Measurements from ENCODE around the gene ANKFY1.
"Not testable (repeated sequence)": the region's sequence is repeated elsewhere in the genome, so short reads cannot be mapped to it uniquely, and the experiment has no call there.

Gene ANKFY1

DNA sequence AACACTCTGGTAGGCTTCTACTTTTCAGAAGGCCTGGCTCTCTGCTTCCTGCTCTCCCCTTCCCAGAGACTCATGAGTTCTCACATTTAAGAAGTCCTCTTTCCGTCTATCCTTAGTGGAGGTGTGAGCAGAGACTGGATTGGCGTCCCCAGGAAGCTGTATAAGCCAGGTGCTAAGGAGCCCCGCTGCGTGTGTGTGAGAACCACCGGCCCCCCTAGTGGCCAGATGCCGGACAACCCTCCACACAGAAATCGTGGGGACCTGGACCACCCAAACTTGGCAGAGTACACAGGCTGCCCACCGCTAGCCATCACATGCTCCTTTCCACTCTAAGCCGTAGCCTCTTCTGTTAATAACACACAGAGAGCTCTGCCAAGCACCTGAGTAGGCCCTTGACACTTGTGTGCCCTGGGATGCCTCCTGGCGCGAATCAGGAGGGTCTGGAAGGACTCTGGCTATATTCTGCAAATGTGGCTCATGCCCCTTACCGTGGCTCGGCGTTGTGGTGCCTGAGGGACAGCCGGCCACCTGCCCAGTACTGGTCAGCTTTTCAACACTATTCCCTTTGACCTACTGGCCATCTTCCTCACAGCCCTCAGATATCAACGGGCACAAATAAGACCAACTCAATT, 106.9 kb downstream of the ANKFY1 start:
- DNase-seq (ENCODE audit: low read depth in 3 of 3) = no peak

GRCh38 chr17:4155980-4156620, 107.7 kb downstream of the ANKFY1 start:
- DNase-seq (ENCODE audit: low read depth in 3 of 3) = no peak

GRCh38 chr17:4154201-4154600, 109.6 kb downstream of the ANKFY1 start:
- no peak for DNase-seq (ENCODE audit: low read depth in 3 of 3)

DNA sequence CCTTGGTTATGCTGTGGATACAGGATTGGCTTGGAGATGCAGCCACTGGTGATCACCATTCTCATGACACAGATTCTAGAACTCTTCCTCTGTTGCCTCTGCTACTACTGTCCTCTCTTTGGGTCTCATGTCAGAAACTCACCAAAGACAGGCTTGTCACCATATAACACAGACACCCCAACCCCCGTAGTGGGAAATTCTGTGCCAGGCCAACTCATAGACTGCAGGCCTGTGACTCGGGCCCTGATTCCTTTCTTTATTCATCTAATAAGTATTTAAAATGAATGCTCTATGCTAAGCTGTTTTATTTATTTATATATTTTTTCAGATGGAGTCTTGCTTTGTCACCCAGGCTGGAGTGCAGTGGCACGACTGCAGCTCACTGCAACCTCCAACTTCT, 111.3 kb downstream of the ANKFY1 start:
- DNase-seq (ENCODE audit: low read depth in 3 of 3) = no peak

DNA sequence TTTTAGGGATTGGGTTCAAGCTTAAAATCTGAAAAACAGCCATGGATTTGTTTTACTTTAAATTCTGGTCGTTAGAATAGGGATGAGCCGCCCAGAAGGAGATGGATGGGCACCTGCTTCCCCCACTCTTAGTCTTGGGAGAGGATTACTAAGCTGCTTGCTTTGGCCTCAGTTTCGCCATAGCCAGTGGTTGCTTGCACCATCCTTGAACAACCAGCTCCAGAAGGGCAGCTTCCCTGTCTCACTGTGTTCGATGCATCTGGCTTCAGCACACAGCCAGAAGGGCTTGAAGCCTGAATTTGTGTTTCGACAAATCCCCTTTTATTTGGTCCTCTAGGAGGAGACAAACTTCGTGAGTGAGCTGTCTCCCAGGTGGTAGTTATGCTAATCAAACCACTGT, 113.7 kb downstream of the ANKFY1 start:
- DNase-seq (ENCODE audit: low read depth in 3 of 3) = no peak

GRCh38 chr17:4148611-4149308, 115.0 kb downstream of the ANKFY1 start:
- no peak for DNase-seq (ENCODE audit: low read depth in 3 of 3)

DNA sequence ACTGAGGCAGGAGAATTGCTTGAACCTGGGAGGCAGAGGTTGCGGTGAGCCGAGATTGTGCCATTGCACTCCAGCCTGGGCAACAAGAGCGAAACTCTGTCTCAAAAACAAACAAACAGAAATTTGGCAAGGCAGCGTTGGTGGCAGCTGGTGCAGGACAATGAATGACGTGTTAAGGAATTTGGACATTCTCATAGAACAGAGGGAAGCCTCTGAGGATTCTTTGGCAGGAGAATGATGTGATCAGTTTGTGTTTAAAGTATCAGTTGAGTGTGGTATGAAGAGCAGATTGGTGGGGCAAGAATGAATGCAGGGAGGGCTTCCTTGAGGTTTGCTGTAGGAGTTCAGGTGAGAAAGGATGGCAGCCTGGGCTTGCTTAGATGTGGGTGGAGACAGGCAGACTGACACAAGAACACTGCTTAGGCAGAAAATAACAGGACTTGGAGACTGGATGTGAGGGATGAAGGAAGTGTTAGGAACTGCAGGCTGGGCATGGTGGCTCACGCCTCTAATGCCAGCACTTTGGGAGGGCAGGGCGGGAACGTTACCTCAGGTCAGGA, 115.9 kb downstream of the ANKFY1 start:
- DNase-seq (ENCODE audit: low read depth in 3 of 3) = no peak

DNA sequence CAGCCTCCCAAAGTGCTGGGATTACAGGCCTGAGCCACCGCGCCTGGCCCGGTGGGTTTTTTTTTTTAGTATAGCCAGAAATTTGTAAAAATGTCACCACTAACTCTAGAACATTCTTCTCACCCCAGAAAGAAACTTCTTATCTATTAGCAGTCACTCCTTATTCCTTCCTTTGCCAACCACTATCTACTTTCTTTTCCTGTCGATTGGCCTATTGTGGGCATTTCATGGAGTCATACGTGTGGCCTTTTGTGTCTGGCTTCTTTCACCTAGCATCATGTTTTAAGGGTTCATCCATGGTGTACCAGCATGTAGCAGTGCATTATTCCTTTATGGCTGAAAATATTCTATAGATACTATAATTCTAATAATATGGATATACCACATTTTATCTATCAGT, 117.1 kb downstream of the ANKFY1 start:
- DNase-seq (ENCODE audit: low read depth in 3 of 3) = no peak

DNA sequence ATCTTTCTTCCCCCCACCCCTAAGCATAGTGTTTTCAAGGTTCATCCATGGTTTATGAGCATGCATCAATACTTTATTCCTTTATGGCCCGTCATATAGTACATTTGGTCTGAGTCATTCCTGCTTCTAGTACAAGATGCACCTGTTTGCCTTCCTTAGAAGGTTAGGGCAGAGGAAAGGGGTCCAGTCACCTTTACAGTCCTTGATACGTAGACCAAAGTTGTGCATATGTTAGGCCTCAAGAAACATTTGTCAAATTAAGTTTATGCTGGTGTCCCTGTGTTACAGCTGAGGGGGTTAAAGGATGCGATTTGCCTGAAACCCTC, 119.4 kb downstream of the ANKFY1 start:
- no peak for DNase-seq (ENCODE audit: low read depth in 3 of 3)

GRCh38 chr17:4143563-4144421, 120.0 kb downstream of the ANKFY1 start:
- peak; percentile 78 to 86 (median 82) for DNase-seq (ENCODE audit: low read depth in 3 of 3)

GRCh38 chr17:4142107-4142900, 121.5 kb downstream of the ANKFY1 start:
- peak in 2 of 3 experiments; percentile 3 to 13 for DNase-seq (ENCODE audit: low read depth in 3 of 3)

GRCh38 chr17:4140125-4140524, 123.7 kb downstream of the ANKFY1 start:
- no peak for DNase-seq (ENCODE audit: low read depth in 3 of 3)

- DNase-seq (ENCODE audit: low read depth in 3 of 3) = not testable (repeated sequence)
Observed at GRCh38 chr17:4138906-4139526, 124.8 kb downstream of the ANKFY1 start.

DNA sequence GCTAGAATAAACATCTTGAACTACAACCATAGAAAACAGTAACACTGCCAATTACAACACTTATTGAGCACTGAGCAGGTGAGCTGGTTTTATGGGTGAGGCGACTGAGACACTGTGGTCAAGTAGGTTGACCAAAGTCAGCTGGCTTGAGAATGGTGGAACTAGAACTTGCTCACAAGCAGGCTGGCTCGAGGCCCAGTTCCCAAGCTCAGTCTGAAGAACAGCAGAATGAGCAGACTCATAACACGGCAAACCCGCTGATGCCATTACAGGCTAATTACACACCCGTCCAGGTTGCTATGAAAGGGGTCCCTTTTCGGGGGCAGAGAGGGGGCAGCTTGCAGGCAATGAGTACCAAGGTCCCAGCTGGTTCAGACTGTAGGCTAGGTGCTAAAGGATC, 127.4 kb downstream of the ANKFY1 start:
- DNase-seq (ENCODE audit: low read depth in 3 of 3) = no peak

GRCh38 chr17:4135489-4135888, 128.3 kb downstream of the ANKFY1 start:
- DNase-seq (ENCODE audit: low read depth in 3 of 3) = no peak

GRCh38 chr17:4134721-4135120, 129.1 kb downstream of the ANKFY1 start:
- DNase-seq (ENCODE audit: low read depth in 3 of 3) = no peak

DNA sequence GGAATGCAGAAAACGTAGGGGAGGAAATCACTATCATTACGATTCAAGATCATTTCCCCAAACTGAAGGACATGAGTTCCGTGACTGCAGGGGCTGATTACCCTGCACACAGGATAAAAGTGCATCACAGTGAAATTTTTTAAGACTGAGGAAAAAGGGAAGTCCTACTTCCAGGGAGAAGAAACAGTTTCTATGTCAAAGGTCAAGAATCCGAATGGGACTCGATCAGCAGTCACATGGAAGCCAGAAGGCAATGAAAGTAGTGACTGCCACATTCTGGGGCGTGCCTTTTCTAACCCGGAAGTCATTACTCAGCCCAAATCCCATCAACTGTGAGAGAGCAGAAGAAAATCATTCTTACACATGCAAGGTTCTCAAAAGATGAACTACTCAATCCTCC, 133.1 kb downstream of the ANKFY1 start:
- DNase-seq (ENCODE audit: low read depth in 3 of 3) = no peak

DNA sequence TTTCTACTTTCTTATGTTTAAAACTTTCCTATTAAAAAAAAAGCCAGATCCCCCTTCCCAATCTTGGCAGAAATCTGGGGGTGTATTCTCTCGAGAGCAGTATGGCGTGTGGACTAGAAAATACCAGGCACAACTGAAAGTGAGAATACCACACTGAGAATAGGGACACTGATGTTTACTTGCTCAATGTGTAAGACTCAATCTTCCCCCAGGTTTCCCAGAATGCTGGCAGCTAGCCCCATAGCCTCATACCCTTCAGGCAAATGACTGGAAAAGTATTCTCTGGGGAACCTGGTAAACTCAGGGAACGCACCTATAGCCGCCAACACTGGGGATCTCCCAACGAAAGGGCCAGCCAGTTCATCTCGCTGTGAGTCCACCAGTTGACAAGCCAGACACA, 136.2 kb downstream of the ANKFY1 start:
- no peak for DNase-seq (ENCODE audit: low read depth in 3 of 3)

- no peak for DNase-seq (ENCODE audit: low read depth in 3 of 3)
Observed at GRCh38 chr17:4125552-4125951, 138.2 kb downstream of the ANKFY1 start.

- no peak for DNase-seq (ENCODE audit: low read depth in 3 of 3)
Observed at GRCh38 chr17:4124999-4125398, 138.8 kb downstream of the ANKFY1 start.

- no peak for DNase-seq (ENCODE audit: low read depth in 3 of 3)
Observed at GRCh38 chr17:4120332-4120731, 143.4 kb downstream of the ANKFY1 start.
